ENCODE measurements around the gene IL17RE. TPM values are rescaled to one million over a fixed set of nuclear protein-coding genes. Genes with fewer than 3 reads are reported as not detected.

The IL17RE gene
- total and polyA plus RNA-seq, 9 of the 15 experiments (the other 6 are each of a cell fraction or from before 2014, with no cell fraction given) = 0.32 to 1.9 (median 0.51) TPM; not detected in 4

GRCh38 chr3:9917820-9918219 lies 15.2 kb downstream of the IL17RE start:
- TF ChIP-seq ZBTB1 (CRISPR knock-in tag; IDR thresholded peaks at IDR 0.05; ENCODE audit: borderline replicate concordance, low read depth) = no peak
- 0 out of 2 replicates have a peak, but pooled peaks have one; percentile 11 for TF ChIP-seq BHLHE40 (IDR thresholded peaks at IDR 0.05; ENCODE audit: low read length)
- TF ChIP-seq, protein P1, sequence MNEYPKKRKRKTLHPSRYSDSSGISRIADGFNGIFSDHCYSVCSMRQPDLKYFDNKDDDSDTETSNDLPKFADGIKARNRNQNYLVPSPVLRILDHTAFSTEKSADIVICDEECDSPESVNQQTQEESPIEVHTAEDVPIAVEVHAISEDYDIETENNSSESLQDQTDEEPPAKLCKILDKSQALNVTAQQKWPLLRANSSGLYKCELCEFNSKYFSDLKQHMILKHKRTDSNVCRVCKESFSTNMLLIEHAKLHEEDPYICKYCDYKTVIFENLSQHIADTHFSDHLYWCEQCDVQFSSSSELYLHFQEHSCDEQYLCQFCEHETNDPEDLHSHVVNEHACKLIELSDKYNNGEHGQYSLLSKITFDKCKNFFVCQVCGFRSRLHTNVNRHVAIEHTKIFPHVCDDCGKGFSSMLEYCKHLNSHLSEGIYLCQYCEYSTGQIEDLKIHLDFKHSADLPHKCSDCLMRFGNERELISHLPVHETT (CRISPR knock-in tag; conservative IDR thresholded peaks at IDR 0.05 in 1 of 2, IDR thresholded peaks at IDR 0.05 in 1 of 2) = 0 out of 4 replicates have a peak, but pooled peaks of 1 of the 2 experiments have one; percentile 12
- WGBS (ENCODE audit: insufficient coverage, low coverage, missing lambda C conversion rate) = 79% methylated on average over 10 of the region's 10 CpGs
- no peak for FAIRE-seq

More at GRCh38 chr3:9917820-9918219, 15.2 kb downstream of the IL17RE start:
- Histone ChIP-seq H3K79me2 (ENCODE audit: control insufficient read depth, insufficient read depth, low read length) (no peaks in the 10 kb centered on the region), H3K4me3 (no peak overlapping the region), H3K36me3 (ENCODE audit: control insufficient read depth, insufficient read depth, low read length) (no peaks in the 10 kb centered on the region), H3K9ac (ENCODE audit: insufficient read depth in 1 of 2, low read depth in 2 of 2, low read length in 2 of 2) (peak overlapping the region; percentile 73 to 91; a peak in 3 of 4 replicates), H3K27me3 (ENCODE audit: control insufficient read depth in 2 of 2, insufficient read depth in 2 of 2, low read length in 2 of 2) (no peaks in the 10 kb centered on the region), H3K9me3 (replicated peaks; ENCODE audit: control insufficient read depth, insufficient read depth, low read depth, low read length) (no peaks in the 10 kb centered on the region), H3K9me1 (ENCODE audit: control insufficient read depth, insufficient read depth, low read length) (peaks cover 3% of the 10 kb centered on the region), H2AFZ (ENCODE audit: low read depth, low read length) (no peak overlapping the region; the same call in 1 of the 2 replicates), H3K27ac (ENCODE audit: extremely low read depth, low read depth, low read length) (peak overlapping the region; percentile 62; the same call in 1 of the 3 replicates), H3K4me2 (ENCODE audit: insufficient read depth, low read length) (peak overlapping the region; percentile 87), H3K4me1 (replicated peaks in 1 of 2; ENCODE audit: control insufficient read depth in 2 of 2, insufficient read depth in 2 of 2, low read length in 2 of 2) (peaks cover 14 to 34% of the 10 kb centered on the region in 2 experiments), H4K20me1 (replicated peaks; ENCODE audit: control insufficient read depth, insufficient read depth, low read length) (no peaks in the 10 kb centered on the region)
- ATAC-seq (no peak), DNase-seq (ENCODE audit: extremely low read depth in 1 of 4, low spot score in 3 of 4) (no peak)
- CTCF ChIA-PET (ENCODE audit: low intra/inter-chr PET ratio) = no interaction called here
- no TSS peak for BruUV-seq (replicated peaks)
- intact Hi-C loops (cut with micrococcal nuclease) = loop anchor here (5.0 kb wide), 1 partner anchor 56 kb away; no protein-coding TSS in a partner anchor
- POLR2A ChIA-PET = interaction anchor here (0.9 to 1.4 kb wide), 4 partner anchors 10 to 24 kb away, joined by 3 to 5 read pairs (median 4); no protein-coding TSS in a partner anchor
- in situ Hi-C loops (cut with MboI) = no loop called here

Data from K562 (cell line).